ENCODE data around the gene TCHP. TPM values are rescaled to one million over a fixed set of nuclear protein-coding genes. Genes with fewer than 3 reads are reported as not detected.
A peak's percentile ranks its signal among the peaks of the same experiment; 100 is the strongest.

Gene TCHP
- total and polyA plus RNA-seq, 2 of the 13 experiments (the other 11 are each of a cell fraction or from before 2014, with no cell fraction given) = 6.7 to 12.2 TPM

DNA sequence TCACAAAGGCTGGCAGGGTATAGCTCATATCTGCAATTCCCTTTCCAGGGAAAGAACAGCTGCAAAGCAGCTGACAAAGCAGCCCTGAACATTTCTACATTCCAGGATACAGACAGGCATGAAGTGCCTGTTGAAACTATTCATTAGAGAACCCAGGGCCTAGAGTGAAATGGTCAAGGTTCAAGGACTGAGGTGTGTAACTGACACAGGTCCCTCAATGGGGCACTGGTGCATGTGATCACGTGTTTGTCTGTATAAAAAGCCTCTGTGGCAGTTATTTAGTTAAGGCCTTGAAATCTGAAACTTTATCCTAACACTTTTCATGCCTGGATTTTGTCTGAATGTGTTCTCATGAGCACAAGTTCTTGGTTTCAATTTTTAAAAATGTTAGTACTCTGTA lies 49.0 kb downstream of the TCHP start (continued):
- TF ChIP-seq, protein P1, sequence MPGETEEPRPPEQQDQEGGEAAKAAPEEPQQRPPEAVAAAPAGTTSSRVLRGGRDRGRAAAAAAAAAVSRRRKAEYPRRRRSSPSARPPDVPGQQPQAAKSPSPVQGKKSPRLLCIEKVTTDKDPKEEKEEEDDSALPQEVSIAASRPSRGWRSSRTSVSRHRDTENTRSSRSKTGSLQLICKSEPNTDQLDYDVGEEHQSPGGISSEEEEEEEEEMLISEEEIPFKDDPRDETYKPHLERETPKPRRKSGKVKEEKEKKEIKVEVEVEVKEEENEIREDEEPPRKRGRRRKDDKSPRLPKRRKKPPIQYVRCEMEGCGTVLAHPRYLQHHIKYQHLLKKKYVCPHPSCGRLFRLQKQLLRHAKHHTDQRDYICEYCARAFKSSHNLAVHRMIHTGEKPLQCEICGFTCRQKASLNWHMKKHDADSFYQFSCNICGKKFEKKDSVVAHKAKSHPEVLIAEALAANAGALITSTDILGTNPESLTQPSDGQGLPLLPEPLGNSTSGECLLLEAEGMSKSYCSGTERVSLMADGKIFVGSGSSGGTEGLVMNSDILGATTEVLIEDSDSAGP (CRISPR knock-in tag; IDR thresholded peaks at IDR 0.05; ENCODE audit: borderline replicate concordance) = no peak
- TF ChIP-seq PAWR (CRISPR knock-in tag; IDR thresholded peaks at IDR 0.05; ENCODE audit: borderline replicate concordance) (no peak), ISL2 (CRISPR knock-in tag; IDR thresholded peaks at IDR 0.05) (peak; percentile 81), ZBTB8A (CRISPR knock-in tag; IDR thresholded peaks at IDR 0.05; ENCODE audit: borderline replicate concordance, low read depth) (no peak), ZFP37 (CRISPR knock-in tag; IDR thresholded peaks at IDR 0.05; ENCODE audit: borderline replicate concordance) (no peak), GATA4 (IDR thresholded peaks at IDR 0.05; ENCODE audit: borderline replicate concordance, low read depth) (no peak), KLF6 (CRISPR knock-in tag; IDR thresholded peaks at IDR 0.05) (0 out of 2 replicates have a peak, but pooled peaks have one; percentile 65), PRDM15 (CRISPR knock-in tag; IDR thresholded peaks at IDR 0.05) (no peak), TCF12 (IDR thresholded peaks at IDR 0.05) (no peak), TCF12 (CRISPR knock-in tag; IDR thresholded peaks at IDR 0.05) (no peak), SP5 (CRISPR knock-in tag; IDR thresholded peaks at IDR 0.05; ENCODE audit: borderline replicate concordance, low read depth) (no peak), NFE2 (CRISPR knock-in tag; IDR thresholded peaks at IDR 0.05) (no peak), FOXC1 (CRISPR knock-in tag; IDR thresholded peaks at IDR 0.05; ENCODE audit: borderline replicate concordance) (no peak), ZNF652 (CRISPR knock-in tag; IDR thresholded peaks at IDR 0.05; ENCODE audit: borderline replicate concordance, low read depth) (peak; percentile 93), KDM3A (CRISPR knock-in tag; IDR thresholded peaks at IDR 0.05; ENCODE audit: low read depth) (peak; percentile 38; the same call in 1 of the 2 replicates), NR2F6 (IDR thresholded peaks at IDR 0.05) (peak; percentile 87), NR2F6 (CRISPR knock-in tag; IDR thresholded peaks at IDR 0.05) (peak; percentile 92), POGZ (CRISPR knock-in tag; IDR thresholded peaks at IDR 0.05) (peak; percentile 83), ARHGAP35 (CRISPR knock-in tag; IDR thresholded peaks at IDR 0.05; ENCODE audit: borderline replicate concordance) (no peak), KAT8 (CRISPR knock-in tag; IDR thresholded peaks at IDR 0.05) (peak; percentile 70; the same call in 1 of the 2 replicates), PRPF4 (IDR thresholded peaks at IDR 0.05; ENCODE audit: low read depth, low read length, poor library complexity, severe bottlenecking) (no peak)
- TF ChIP-seq, protein P2, sequence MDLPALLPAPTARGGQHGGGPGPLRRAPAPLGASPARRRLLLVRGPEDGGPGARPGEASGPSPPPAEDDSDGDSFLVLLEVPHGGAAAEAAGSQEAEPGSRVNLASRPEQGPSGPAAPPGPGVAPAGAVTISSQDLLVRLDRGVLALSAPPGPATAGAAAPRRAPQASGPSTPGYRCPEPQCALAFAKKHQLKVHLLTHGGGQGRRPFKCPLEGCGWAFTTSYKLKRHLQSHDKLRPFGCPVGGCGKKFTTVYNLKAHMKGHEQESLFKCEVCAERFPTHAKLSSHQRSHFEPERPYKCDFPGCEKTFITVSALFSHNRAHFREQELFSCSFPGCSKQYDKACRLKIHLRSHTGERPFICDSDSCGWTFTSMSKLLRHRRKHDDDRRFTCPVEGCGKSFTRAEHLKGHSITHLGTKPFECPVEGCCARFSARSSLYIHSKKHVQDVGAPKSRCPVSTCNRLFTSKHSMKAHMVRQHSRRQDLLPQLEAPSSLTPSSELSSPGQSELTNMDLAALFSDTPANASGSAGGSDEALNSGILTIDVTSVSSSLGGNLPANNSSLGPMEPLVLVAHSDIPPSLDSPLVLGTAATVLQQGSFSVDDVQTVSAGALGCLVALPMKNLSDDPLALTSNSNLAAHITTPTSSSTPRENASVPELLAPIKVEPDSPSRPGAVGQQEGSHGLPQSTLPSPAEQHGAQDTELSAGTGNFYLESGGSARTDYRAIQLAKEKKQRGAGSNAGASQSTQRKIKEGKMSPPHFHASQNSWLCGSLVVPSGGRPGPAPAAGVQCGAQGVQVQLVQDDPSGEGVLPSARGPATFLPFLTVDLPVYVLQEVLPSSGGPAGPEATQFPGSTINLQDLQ (CRISPR knock-in tag; IDR thresholded peaks at IDR 0.05) = no peak
- TF ChIP-seq, protein P3, sequence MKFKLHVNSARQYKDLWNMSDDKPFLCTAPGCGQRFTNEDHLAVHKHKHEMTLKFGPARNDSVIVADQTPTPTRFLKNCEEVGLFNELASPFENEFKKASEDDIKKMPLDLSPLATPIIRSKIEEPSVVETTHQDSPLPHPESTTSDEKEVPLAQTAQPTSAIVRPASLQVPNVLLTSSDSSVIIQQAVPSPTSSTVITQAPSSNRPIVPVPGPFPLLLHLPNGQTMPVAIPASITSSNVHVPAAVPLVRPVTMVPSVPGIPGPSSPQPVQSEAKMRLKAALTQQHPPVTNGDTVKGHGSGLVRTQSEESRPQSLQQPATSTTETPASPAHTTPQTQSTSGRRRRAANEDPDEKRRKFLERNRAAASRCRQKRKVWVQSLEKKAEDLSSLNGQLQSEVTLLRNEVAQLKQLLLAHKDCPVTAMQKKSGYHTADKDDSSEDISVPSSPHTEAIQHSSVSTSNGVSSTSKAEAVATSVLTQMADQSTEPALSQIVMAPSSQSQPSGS (CRISPR knock-in tag; IDR thresholded peaks at IDR 0.05) = peak; percentile 62; the same call in 1 of the 2 replicates

All from HepG2 (cell line).